HT-29 (cell line): ENCODE results near the gene SLC43A1. TPM values are rescaled to one million over a fixed set of nuclear protein-coding genes. Genes with fewer than 3 reads are reported as not detected.
"Not testable (repeated sequence)": the region's sequence is repeated elsewhere in the genome, so short reads cannot be mapped to it uniquely, and the experiment has no call there.

Source experiments
- DNase-seq: peaks from one replicate; pipeline ENCODE4 v3.0.0-alpha.2; 2015; ENCODE audit warnings: low spot score
- total RNA-seq: library from RNA; depleted of rRNA; stranded (reverse); fragments of >200 nt; shearing (Covaris generic); gene quantifications from 2 replicates; pipeline ENCODE4 v1.2.3, GENCODE V29; 2014; rRNA removed

The SLC43A1 gene
- total RNA-seq: 47.7 and 60.8 TPM in 2 replicates

DNA sequence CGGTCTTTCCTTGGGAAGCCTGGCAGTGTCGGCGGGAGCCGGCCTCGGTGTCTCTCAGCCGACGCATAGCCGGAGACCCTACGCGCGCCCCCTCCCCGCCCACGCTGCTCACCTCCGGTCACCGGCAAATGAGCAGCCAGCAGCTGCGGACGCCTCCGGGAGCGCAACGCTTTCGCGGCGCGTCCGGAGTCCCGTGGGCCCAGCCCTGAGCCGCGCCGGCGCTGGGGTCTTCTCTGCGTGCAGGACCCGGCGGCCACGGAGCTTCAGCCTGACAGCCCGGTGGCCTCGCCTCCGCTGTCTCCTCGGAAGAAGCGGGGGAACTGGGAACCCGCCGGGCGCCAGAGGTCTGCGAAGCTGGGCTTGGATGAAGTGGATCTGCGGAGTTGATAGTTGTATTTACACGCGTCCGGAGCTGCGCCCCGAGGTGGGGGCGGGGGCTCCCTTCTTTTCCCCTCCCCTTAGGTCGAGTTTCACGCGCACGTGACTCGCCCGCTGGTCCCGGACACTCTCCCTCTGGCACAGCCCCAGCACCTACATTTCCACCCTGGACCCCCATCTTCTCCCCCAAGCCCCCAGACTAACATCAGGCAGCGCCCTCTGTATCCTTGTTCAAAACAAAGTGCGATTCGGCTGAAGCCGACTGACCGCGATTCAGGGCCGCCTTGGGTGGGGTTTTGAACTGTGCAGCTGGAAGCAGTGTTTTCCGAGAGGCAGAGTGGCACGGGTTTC, at the start of gene SLC43A1:
TSS of gene SLC43A1 (minus strand) at position 371 of the 729 bp plus-strand sequence. CDS start 1,591 bp downstream, outside the sequence.
- peak; percentile 46 for DNase-seq

DNA sequence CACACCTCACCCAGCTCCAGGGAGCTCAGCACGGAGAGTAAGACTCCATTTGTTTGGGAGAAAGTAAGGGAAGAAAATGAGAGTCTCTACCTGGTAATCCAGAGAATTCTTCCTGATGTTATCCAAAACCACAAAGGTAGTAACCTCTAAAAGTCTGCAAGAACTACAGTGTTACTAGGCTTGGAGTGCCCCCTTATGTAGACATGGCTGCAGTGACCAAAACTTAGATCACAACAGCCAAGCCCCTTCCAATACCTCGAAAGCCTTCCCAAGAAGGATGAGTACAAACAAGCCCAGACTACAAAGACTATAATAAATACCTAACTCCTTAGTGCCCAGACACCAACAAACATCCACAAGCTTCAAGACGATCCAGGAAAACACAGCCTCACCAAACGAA, 47.1 kb upstream of the SLC43A1 start:
- DNase-seq: peak; percentile 28

DNA sequence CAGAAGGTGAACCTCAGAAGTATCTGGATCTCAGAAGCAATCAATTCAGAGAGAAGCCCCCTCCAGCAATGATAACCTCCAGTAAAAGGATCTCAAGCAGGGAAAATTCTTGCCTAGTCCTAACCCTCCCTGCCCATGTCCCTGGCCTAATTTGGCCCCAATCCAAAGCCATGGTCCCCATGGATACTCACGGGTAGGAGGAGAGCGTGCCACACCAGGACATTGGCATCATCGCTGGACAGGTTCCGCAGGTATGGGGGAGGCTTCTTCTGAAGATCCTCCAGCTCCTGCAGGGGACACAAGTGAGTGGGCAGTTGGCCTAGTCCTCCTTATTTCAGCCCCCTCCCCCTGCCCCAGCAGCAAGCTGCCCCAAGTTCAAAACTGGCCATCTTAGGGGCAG, 44.6 kb upstream of the SLC43A1 start:
- peak; percentile 53 for DNase-seq

DNA sequence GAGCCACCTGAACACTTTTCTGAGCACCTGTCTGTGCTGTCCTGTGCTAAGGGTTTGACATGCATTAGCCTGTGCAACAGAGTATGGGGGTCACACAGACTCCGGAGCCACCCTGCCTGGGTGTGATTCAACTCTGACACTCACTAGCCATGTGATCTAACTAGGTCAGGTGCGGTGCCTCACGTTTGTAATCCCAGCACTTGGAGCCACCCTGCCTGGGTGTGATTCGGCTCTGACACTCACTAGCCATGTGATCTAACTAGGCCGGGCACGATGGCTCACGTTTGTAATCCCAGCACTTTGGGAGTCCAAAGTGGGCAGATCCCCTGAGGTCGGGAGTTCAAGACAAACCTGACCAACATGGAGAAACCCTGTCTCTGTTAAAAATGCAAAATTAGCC, 40.5 kb upstream of the SLC43A1 start:
- no peak for DNase-seq

DNA sequence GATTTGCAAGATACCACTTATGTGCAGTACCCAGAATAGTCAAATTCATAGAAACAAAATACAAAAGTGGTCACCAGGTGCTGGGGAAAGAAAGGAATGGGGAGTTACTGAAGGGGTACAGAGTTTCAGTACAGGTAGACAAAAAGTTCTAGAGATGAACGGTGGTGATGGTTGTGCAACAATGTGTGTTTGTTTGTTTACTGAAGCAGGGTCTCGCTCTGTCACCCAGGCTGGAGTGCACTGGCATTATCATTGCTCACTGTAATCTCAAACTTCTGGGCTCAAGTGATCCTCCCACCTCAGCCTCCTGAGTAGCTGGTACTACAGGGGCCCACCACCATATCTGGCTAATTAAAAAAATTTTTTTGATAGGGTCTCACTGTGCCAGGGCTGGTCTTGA, 39.9 kb upstream of the SLC43A1 start:
- DNase-seq: no peak

DNA sequence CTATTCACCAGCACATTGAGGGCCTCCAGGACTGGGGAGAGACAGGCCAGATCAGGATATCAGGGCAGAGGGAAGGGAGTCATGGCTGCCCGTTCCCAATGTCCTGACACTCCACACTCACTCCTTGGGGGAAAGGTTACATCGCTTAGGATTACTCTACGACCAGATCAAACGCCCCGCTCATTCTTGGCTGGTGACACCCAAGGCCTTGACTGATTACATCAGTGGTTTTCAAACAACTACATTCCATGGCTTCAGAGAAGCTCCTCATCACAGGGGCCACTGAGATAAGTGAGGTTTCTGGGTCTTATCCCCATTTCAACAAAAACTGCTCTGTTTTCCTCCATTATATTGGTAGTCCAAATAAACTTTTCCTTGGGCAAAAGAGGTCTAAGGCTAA, 37.0 kb upstream of the SLC43A1 start:
- no peak for DNase-seq

DNA sequence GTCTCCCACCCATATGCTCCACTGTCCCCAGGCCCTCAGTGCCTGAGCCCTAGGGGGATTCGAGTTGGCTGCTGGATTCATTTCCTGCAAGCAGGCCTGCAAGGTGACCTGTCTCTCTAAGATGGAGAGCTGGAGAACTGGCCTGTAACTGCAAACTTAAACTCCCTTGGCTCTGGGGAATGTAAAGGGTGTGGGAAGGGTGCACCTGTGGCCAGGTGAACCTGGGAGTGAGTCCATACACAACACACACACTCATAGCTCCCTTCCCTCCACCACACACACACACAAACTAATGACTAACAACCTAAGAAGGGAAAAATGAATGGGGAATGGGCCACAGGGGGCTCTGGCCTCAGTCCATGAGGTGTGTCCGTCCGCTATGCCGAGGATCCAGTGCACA, 36.4 kb upstream of the SLC43A1 start:
- no peak for DNase-seq

DNA sequence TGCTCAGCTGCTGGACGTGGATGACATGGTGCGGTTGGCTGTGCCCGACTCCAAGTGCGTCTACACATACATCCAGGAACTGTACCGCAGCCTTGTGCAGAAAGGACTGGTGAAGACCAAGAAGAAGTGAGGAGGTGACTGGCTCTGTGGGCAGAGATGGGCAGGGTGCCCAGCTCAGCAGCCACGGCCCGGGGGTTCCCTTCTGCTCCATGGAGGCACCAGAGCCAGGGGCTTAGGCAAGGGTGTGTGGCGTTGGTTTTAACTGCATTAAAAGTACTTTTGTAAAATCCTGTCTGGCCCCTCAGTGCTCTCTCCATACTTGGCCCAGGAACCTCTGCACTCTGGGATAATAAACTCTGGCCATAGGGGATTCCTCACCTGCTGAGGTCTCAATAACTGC, 34.5 kb upstream of the SLC43A1 start:
- no peak for DNase-seq

DNA sequence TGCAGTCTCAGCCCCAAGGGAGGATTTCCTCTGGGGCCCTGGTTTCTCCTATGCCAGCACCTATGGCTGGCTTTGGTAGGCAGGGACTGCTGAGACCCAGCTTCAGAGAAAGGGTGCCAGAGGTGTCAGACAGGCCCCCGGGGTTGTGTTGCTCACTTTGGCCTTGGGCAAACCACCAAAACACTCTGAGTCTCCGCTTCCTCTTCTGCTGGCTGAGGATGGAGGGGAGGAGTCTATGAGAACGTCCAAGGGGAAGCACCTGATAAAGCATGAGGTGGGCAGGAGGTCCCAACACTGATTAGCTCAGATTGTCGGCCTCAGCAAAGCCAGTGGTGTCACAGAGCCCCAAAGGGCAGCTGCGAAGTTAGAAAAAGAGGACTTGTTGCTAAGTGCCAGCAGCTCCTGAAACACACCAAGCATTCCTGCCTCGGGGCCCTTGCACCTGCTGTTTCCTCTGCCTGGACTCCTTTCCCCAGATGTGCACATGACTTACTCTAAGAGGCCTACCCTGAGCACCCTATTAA, 32.4 kb upstream of the SLC43A1 start:
- no peak for DNase-seq

DNA sequence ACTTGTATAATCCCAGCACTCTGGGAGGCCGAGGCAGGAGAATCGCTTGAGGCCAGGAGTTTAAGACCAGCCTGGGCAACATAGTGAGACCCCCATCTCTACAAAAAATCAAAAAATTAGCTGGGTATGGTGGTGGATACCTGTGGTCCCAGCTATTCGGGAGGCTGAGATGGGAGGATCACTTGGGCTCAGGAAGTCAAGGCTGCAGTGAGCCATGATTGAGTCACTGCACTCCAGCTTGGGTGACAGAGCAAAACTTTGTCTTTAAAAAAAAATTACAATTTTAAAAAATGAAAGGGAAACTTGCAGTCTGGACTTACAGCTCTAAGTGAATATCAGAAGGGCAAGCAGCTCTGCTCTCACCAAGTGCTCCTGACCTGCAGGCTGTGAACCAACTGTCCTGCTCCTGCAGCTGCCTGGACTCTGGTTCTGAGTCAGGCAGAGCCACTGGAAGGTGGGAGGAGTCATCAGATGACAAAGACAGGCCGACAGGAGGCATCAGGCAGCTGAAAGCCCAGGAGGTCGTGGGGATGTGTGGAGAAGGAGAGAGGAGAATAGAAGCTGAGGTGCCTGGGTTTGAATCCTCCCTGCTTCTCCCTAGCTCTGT, 31.5 kb upstream of the SLC43A1 start:
- DNase-seq: peak; percentile 36

DNA sequence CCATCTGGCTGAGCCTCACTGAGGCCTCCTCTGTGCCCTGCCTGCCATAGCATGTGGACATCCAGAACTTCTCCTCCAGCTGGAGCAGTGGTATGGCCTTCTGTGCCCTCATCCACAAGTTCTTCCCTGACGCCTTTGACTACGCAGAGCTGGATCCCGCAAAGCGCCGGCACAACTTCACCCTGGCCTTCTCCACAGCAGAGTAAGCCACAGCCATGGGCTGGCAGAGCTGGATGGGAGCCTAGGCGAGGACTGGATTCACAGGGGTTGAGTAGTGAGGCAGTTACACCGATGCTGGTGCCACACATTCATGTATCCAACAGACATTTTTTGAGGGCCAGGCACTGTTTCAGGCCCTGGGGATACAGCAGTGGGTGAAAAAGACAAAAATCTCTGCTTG, 30.9 kb upstream of the SLC43A1 start:
- no peak for DNase-seq

DNA sequence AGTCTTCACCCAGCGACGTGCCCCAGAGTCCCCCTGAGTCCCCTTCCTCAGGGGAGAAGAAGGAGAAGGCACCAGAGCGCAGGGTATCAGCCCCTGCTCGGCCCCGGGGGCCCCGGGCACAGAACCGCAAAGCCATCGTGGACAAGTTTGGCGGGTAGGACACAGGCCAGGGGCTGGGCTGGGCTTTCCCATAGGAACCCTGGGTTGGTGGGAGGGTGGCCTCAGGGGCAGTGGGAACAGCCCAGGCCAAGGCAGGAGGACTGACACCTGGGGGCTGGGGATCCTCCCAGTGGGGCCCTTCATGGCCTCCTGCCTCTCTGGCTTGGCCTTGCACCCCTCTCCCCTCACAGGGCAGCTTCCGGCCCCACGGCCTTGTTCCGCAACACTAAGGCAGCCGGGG, 30.4 kb upstream of the SLC43A1 start:
- DNase-seq: no peak

DNA sequence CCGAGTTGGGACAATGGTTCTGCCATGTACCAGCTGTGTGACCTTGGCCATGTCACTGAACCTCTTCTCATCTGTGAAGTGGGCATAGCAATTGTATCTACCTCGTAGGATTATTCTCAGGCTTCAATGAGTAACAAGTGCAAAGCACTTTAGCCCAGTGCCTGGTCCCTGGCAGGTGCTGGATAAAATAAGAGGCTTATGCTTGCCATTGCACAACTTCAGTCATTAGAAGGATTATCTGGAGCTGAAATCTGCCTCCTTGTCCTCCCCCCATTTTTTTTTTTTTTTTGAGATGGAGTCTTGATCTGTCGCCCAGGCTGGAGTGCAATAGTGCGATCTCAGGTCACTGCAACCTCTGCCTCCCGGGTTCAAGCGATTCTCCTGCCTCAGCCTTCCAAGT, 29.1 kb upstream of the SLC43A1 start:
- no peak for DNase-seq

DNA sequence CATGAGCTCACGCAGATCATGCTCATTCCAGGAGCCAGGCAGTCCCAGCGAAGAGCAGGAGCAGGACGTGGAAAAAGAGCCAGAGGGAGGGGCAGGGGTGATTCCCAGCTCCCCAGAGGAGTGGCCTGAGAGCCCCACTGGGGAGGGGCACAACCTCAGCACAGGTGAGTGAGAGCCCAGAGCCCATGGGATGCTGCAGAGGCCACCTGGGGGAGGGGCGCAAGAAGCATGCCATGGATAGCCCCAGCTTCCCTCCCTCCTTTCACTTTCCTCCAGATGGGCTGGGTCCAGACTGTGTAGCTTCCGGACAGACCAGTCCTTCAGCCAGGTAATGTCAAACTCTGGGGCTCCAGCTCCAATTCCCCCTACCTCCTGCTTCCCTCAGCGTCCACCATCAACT, 28.1 kb upstream of the SLC43A1 start:
- DNase-seq: no peak

DNA sequence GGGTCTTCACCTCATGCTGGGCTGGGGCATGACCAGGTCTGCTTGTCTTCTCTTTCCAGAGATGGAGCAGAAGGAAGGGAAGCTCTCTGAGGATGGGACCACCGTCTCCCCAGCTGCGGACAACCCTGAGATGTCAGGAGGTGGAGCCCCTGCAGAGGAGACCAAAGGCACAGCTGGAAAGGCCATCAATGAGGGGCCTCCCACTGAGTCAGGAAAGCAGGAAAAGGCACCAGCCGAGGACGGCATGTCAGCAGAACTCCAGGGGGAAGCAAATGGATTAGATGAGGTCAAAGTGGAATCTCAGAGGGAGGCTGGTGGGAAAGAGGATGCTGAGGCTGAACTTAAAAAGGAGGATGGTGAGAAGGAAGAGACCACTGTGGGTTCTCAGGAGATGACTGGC, 27.1 kb upstream of the SLC43A1 start:
- DNase-seq: no peak

DNA sequence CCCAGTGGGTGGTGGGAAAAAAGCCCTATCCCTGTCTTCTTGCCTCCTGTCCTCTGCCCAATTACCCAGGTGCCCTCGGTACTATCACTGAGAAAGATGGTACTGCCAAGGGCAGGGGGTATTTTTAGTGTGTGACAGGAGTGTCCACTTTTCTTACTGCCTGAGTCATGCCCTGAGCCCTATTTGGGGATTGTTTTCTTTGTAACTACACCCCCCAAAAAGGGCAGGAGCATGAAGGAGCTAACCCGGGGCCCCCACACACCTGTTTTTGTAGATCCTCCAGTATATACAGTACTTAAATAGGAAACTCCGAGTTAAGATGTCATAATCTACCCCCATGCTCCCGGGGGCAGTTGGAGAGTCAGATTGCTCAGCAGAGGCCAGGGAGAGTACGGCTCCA, 25.7 kb upstream of the SLC43A1 start:
- DNase-seq: no peak

DNA sequence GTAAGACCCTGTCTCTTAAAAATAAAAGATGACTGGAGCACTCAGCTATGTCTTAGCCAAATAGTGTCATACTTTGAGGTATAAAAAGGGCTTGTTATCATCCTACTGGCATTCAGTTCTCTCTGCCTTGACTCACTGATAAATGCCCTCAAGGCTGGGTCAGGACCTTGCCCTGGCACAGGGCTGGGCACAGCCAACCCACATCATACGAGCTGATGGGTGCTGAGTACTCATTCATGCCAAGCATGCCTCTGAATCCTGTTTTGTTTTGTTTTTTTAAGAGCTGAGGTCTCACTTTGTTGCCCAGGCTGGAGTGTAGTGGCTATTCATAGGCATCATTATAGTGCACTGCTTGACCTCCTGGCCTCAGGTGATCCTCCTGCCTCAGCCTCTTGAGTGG, 23.8 kb upstream of the SLC43A1 start:
- DNase-seq: no peak

DNA sequence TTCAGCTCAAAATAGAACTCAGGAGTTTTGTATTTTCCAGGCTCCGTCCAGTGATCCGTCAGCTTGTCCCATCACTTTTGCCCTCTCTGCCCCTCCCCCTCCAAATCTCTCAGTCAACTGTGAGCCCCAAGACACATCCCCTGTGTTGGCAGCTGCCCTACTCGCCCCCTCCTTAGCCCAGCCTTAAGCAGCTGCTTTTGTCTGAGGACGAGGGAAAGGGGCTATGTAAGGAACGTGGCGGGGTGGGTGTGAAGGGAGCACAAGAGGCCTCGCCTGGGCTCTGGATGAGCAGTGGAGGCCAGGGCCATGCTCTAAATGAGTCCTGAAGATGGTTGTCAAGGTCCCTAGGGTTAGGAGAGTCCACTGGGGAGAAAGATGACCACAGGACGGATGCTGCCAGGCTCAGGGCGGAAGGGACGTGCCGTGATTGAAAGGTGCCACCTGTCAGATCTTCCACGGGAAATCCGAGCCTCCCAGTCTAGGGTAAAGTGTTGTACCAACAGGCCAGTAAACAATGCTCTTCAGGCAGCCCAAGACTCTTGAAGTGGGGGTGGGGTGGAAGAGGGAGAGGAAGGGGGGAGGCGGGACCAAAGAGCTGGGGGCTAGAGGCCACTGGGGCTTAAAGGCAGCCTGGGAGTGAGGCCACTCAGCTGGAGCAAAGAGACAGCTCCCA, 21.6 kb upstream of the SLC43A1 start, which contains the start of gene SMTNL1:
TSS of gene SMTNL1 (plus strand) at position 649 of the 673 bp plus-strand sequence. CDS start 5,048 bp downstream, outside the sequence.
- no peak for DNase-seq

DNA sequence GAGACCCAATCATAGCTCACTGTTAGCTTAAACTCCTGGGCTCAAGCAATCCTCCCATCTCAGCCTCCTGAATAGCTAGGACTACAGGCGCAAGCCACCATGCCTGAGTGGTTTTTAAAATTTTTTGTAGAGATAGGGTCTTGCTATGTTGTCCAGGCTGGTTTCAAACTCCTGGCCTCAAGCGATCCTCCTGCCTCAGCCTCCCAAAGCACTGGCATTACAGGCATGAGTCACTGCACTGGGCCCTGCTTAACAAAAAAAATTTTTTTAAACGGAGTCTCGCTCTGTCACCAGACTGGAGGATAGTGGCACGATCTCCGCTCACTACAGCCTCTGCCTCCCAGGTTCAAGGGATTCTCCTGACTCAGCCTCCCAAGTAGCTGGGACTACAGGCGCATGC, 18.9 kb upstream of the SLC43A1 start:
- DNase-seq: not testable (repeated sequence)

DNA sequence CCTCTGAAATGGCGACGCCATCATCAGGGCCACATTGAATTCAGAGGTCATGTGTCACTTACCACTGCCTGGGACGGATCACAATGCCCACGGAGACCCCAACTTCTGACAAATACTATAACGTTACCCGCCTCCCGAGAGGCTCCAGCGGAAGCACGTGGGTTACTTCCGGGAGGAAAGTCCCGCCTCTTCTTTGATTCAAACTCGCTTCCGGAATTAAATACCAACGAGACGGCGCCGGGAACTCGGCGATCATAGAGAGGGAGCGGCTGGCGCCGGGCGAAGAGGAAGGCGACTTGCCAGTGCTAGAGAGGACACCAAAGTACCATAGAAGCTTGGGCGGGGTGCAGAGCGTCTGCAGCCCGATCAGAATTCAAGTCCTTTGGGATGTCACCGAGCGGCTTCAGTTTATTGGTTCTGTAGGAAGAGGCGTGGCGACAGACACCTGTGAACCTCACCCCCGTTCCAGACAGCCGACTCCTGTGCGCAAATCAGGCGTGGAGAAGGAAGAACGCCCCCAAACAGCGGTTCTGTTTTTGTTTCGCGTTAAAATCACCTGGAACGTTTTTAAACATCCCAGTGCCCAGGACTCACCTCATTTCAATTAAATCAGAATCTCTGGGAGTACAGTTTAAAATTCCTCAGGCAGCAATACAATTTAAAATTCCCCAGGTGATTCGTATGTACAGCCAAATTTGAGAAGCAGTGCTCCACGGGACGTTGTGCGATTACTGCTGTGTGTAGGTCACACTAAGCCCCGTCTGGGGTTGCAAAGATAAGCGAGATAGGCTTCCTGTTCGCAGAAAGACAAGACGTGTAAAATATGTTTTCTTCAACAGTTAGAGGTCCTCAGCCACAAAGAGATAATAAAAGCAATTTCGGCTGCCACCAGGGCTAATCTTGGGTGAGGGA, 15.3 kb upstream of the SLC43A1 start, which contains the start of gene TIMM10:
TSS of gene TIMM10 (minus strand) at position 159 of the 912 bp plus-strand sequence. CDS start 565 bp downstream, outside the sequence.
- DNase-seq: peak; percentile 99

DNA sequence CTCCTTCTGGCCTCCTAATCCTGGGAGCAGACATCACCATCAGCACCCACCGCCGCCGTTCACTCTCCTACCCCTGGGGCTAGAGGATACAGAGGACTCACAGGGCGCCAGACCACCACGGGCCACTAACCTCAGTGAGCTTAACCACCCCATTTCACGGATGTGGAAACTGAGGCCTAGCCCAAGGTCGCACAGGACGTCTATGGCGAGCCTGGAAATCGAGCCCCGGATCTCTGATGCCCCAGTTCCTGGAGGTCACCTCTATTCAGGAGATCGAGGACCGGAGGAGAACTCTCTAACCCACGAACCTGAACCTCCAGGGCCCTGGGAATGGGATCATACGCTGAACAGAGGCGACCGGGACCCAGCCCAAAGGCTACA, 14.7 kb upstream of the SLC43A1 start:
- DNase-seq: no peak
